ENCODE measurements around the gene WDFY3.

WDFY3 gene

DNA sequence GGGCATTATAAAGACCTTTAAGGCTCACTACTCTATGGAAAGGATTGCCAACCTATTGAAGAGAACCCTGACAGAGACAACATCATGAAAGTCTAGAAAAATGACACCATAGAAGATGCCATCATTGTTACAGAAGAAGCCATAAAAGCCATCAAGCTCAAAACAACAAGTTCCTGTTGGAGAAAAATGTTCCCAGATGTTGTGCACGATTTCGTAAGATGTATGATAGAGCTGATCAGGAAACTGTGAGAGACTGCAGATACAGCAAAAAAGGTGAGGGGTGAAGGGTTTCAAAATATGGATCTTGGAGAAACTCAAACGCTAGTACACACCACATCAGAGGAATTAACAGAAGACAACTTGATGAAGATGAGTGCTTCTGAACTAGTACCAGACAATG is 53.3 kb downstream of the WDFY3 start:
- DNase-seq (ENCODE audit: low read depth in 2 of 2, low spot score in 1 of 2): no peak

DNA sequence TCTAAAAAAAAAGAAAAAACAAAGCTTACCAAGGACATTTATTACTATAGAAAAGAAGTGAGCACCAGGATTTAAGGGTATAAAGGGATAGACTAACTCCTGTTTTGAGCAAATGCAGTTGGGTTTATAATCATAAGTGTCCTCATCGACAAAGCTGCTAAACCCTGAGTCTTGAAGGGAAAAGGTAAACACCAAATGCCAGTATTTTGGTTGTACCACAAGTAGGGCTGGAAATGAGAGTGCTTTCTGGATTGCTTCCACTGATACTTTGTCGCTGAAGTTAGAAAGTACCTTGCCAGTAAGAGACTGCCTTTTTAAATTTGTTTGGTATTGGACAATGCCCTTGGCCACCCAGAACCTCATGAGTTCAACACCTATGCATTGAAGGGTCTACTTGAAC is 53.7 kb downstream of the WDFY3 start:
- no peak for DNase-seq (ENCODE audit: low read depth in 2 of 2, low spot score in 1 of 2)

DNA sequence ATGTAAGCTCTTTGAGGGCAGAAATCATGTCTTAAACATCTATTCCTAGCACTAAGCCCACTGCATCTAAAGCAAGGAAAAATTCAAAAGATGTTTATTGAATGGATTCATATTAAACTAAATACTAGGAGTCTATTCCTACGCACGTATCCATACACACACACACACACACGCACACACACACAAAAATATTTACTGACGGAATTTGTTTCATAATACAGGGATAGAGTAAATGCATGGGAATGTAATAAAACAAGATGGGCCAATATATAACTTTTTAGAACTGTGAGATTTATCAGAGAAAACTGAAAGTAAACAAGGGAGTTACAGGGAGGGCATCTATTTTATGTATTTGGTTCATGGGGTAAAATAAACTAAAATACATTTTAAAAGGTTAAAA is 57.6 kb downstream of the WDFY3 start:
- no peak for DNase-seq (ENCODE audit: low read depth in 2 of 2, low spot score in 1 of 2)

DNA sequence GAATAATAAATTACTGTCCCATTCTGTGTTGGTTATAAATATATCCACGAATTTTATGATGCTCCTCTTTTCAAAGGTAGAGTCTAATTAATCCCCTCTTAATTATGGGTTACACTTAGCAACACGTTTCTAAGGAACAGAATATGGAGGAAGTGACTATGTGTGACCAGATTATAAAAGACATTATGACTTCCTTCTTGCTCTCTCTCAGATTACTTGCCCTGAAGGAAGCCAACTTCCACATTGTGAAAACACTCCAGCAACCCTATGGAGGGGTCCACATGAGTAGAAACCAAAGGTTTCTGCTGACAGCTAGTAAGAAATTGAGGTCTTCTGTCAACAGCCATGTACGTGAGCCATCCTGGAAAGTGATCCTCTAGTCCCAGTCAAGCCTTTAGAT is 59.3 kb downstream of the WDFY3 start:
- DNase-seq (ENCODE audit: low read depth in 2 of 2, low spot score in 1 of 2): no peak

DNA sequence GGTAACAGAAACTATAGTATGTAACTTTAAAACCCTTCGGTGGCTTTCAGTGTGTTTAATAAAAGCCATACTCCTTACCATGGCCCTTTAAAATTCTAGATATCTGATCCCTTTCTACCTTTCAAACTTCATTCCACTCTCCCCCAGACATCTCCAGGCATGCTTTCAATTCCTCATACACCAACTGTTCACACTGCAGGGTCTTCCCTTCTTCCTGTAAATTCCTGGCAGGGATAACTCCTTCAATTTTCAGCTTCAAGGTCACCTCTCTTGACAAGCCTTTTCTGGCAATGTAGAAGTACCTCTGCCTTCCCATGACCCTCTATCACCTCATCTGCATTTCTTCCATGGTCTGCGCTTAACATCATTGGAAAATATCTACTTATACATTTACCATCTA is 60.8 kb downstream of the WDFY3 start:
- no peak for DNase-seq (ENCODE audit: low read depth in 2 of 2, low spot score in 1 of 2)

DNA sequence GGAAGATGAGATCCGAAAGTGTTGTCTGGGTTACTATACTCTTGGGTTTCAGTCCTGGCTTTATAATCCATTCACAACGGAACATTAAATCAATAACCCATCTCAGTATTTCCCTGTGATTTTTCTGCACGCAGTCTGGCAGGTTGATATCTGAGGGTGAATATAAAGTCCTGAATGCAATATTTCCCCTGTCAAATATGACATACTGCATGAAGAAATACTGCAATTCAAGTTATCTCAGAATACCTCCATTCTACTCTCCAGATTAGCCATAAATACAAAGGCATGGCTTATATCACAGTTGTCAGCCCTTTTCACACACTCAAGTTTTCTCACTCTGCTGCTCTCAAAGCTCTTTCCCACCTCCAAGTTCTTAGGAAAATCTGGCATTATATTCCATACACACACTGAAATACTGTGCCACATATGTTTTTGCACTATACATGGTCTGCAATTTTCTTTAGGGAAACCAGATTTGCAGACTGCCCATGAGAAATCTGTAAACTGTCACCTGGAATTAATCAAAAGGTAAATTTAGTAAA is 64.7 kb downstream of the WDFY3 start:
- no peak for DNase-seq (ENCODE audit: low read depth in 2 of 2, low spot score in 1 of 2)

DNA sequence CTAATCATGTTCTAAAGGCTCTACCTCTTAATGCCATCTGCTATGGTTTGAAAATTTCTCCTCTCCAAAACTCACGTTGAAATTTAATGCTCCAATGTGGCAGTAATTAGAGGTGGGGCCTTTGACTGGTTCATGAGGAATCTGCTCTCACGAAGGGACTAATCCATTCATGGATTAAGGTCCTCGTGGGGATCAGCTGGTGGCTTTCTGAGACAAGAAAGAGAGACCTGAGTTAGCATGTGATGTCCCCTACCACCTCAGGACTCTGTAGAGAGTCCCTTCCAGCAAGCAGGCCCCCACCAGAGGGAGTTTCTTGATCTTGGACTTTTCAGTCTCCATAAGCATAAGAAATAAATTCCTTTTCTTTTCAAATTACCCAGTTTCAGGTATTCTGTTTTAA is 65.3 kb downstream of the WDFY3 start:
- no peak for DNase-seq (ENCODE audit: low read depth in 2 of 2, low spot score in 1 of 2)

DNA sequence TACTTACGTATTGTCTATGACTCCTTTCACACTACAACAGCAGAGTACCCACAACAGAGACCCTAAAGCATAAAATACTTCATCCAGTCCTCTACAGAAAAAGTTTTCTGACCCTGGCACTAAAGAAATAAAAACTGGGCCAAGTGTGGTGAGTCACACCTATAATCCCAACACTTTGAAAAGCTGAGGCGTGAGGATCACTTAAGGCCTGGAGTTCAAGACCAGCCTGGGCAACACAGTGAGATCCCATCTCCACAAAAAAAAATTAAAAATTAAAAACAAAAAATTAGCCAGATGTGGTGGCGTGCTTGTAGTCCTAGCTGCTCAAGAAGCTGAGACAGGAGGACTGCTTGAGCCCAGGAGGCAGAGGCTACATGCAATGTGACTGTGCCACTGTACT is 66.9 kb downstream of the WDFY3 start:
- no peak for DNase-seq (ENCODE audit: low read depth in 2 of 2, low spot score in 1 of 2)

DNA sequence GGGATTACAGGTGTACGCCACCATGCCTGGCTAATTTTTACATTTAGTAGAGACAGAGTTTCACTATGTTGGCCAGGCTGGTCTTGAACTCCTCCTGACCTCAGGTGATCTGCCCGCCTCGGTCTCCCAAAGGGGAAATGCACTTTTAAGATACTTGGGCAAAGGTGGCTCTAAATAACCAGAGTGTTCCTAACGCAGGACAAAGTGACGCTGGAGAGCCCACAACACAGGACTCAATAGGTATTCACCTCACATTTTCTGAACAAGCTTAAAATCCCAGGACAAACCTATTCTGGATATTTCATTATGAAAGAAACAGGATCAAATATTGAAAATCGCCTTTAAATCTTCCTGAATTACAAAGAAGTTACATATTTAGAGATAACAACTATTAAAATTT is 69.0 kb downstream of the WDFY3 start:
- DNase-seq (ENCODE audit: low read depth in 2 of 2, low spot score in 1 of 2): no peak

DNA sequence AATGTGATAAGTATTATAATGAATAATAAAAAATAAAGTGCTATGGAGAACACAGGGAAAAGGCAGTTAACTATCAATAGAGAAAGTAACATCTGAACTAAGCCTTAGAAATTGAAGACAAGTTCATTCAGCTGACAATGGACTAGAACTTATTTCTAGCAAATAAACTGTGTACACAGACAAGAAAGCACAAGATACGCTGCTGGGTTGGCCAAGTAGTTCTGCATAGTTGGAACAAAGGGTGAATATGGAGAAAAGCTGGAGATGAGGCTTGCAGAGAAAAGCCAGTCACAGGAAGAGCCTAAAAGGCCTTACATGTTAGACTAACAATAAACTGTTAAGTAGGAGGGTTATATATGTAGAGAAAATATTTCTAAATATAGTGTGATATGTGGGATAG is 71.2 kb downstream of the WDFY3 start:
- no peak for DNase-seq (ENCODE audit: low read depth in 2 of 2, low spot score in 1 of 2)

DNA sequence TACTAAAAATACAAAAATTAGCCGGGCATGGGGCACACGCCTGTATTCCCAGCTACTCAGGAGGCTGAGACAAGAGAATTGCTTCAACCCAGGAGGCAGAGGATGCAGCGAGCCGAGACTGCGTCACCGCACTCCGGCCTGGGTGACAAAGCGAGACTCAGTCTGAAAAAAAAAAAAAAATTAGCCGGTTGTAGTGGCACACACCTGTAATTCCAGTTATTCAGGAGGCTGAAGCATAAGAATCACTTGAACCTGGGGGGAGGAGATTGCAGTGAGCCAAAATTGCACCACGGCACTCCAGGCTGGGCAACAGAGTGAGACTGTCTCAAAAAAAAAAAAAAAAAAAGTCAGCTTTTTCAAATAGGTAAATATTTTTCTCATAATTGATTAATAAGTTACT is 71.9 kb downstream of the WDFY3 start:
- no peak for DNase-seq (ENCODE audit: low read depth in 2 of 2, low spot score in 1 of 2)

DNA sequence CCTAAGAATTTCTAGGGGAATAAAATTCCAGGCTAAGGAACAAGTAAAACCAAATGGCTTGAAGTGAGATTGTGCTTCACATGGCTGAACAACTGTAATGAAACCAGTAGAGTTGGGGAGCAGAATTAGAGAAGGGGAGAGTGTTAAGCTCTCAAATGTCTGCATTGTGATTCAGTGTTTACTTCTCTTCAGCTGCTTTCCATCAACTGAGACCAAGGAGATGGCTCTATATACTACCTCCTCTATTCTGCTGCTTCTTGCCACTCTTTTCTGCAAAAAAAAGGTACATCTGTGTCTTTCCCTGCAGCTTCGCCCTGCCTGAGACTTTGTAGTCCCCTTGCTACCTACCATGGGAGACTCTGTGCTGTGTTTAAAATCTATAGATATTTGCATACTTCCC is 73.5 kb downstream of the WDFY3 start:
- DNase-seq (ENCODE audit: low read depth in 2 of 2, low spot score in 1 of 2): no peak

DNA sequence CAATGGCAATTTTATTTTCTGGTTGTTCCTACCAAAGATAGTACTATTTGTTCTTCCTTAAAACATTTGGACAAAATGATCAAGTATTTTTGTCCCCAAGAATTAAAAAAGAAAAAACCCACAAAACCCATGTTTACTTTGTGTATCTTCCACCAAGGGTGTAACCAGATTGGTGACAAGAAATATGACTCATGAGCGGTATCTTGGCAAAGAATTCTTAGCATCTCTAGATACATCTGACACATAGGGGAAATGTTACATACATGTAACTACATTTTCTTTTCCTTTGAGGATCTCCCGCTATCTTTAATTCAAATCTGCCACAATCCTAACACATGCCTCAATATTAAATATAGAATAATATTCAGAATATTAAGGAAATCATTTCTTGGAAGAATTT is 78.7 kb downstream of the WDFY3 start:
- DNase-seq (ENCODE audit: low read depth in 2 of 2, low spot score in 1 of 2): no peak

DNA sequence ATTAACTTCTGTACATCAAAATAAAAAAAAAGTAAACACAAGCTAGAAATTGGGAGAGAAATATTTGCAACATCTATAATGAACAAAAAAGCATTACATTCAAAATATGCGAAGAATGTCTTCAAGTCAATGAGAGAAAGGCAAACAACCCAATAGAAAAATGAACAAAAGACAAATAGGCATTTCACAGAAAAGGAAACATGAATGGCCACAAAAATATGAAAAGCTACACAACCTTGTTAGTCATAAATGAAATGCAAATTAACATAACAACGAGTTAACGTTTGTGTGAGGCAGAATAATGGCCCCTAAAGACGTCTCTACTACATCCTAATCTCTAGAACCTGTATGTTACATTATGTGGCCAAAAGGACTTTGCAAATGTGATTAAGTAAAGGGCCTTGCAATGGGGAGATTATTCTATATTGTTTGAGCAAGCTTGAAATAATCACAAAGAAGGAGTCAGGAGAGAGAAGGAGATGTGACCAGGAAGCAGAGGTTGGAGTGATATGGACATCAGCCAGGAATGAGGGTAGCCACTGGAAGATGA is 86.8 kb downstream of the WDFY3 start:
- DNase-seq (ENCODE audit: low read depth in 2 of 2, low spot score in 1 of 2): no peak

DNA sequence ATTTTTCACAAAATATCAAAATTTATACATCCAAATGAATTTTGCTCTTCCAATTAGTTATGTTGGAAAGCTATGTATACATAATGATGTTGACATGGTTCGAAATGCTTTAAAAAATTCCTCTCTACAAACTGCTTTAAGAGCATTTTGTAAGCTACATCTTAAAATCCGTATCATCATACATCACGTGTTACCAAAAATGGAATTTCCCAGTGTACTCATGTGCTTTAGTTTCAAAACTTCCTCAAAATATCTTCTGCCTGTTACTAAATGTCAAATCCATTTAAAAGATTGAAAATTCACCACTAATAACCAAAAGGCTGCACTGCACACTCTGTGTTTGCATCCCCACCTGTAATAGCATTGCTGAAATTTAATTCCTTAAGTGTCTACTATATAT is 87.9 kb downstream of the WDFY3 start:
- no peak for DNase-seq (ENCODE audit: low read depth in 2 of 2, low spot score in 1 of 2)

DNA sequence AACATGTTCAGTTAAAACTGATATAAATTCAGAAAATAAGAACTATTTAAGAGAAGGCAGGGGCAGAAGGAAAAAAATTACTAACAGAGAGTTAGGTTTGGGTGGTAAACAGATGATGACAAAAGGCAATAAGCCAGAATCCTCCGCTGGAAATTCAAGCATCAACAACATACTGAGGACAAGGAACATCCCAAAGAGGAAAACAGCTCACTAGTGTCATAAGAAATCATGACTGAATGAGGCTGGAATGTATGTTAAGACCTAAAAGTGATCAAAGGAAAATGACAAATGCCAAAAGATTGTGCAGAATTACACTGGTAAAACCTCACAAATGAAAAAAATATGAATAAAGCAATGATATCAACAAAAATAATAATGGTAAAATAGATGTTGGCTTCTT is 88.4 kb downstream of the WDFY3 start:
- no peak for DNase-seq (ENCODE audit: low read depth in 2 of 2, low spot score in 1 of 2)

DNA sequence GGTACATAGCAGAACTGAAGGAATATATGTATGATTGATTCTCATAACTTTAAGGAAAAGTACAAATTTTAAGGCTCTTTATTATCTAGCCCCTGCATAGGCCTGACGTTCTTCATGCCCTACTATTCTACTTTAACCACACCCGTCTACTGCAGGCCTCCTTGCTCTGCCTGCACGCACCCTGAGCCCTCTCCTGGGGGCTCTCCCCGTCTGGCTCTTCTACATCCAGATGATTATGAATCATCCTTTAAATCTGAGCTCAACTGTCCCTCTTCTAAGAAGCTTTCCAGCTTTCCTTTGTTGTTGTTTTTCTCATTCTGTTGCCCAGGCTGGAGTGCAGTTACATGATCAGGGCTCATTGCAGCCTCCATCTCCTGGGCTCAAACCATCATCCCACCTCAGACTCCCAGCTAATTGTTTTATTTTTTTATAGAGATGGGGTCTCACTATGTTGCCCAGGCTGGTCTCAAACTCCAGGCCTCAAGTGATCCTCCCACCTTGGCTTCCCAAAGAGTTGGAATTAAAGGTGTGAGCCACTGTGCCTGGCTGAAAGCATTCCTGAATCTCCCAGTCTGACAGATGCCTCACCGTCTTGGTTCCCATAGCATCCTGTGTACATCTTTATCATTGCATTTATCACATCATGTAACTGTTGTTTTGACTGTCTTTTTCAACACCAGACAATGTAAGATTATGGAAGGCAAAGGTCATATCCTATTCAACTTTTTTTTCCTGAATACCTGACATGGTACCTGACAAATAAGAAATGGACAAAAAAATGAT is 89.2 kb downstream of the WDFY3 start:
- DNase-seq (ENCODE audit: low read depth in 2 of 2, low spot score in 1 of 2): no peak

DNA sequence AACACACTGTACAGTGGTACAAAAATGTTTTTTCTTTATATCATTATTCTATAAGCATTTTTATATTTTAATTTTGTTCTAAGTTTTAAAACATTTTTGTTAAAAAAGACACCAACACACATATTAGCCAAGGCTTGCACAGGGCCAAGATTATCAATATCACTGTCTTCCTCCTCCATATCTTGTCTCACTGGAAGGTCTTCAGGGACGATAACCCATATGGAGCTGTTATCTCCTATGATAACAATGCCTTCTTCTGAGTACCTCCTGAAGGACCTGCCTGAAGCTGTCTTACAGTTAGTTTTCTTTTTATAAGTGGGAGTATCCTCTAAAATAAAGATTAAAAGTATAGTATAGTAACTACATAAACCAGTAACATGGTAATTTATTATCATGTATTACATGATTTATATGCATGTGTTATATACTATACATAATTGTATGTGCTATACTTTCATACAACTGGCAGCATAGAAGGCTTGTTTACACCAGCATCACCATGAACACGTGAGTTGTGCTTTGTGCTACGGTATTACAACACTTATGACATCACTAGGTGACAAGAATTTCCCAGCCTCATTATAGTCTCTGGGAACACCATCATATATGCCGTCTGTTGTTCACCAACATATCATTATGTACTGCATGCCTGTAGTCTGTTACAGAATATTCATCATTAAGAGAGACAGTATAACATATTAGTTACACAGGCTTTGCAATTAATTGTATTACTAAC is 90.7 kb downstream of the WDFY3 start:
- DNase-seq (ENCODE audit: low read depth in 2 of 2, low spot score in 1 of 2): no peak

DNA sequence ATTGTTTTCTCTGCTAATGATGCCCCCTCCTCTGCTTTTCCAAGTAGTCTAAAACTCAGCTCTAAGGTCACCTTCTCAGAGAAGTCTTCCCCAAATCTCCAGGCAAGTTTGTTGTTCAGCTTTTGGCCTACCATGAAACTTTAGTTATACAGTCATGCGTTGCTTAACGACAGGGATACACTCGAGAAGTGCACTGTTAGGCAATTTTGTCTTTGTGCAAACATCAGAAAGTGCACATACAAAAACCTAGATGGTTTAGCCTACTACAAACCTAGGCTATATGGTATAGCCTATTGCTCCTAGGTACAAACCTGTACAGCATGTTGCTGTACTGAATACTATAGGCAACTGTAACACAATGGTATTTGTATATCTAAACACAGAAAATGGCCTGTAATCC is 91.9 kb downstream of the WDFY3 start:
- no peak for DNase-seq (ENCODE audit: low read depth in 2 of 2, low spot score in 1 of 2)

DNA sequence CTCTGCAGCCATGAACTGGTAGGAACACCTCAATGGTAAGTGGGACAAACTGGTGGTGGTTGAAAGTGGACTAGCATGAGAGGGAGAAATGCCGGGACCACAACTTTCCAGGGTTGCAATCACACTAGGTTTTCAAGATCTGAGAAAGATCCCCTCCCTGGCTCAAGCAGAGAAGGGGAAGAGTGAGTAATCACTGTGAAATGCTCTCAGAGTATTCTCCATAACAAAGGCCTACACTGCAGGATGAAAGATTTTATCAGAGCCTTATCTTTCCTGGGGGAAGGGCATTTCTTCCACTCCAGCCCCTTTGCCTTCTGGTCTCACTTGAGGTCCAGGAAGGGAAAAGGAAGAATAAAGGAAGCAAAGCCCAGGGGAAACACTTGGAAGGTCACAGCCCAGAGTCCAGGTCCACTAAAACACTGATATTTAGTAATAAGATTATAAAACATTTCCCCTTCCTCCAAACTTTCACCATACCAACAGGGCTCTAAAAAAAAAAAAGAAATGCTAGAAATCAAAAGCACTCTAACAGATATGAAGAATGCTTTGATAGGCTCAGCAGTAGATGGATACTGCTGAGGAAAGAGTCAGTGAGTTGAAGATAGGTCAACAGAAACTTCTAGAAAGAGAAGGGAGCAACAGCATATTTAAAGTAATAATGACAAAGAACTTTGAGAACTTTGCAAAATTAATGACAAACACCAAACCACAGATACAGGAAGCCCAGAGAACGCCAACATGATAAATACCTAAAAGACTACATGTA is 95.9 kb downstream of the WDFY3 start:
- DNase-seq (ENCODE audit: low read depth in 2 of 2, low spot score in 1 of 2): no peak

DNA sequence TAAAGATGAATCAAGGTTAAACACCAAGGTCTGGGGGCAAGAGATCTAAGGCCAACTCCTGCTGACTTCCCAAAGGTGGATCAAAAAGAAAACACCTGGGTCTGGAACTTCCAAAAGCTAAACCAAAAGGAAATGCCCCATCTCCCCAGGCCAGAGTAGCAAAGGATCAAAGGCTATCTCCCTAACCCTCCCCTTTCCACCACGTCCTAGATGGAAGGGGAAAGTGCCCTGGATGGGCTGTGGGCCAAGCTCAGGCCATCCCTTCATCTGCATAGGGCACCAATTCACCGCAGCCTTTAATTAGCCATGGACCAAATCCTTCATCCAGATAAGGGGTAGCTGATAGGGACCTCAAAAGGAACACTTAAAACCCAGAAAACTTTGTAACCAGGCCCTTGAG is 100.2 kb downstream of the WDFY3 start:
- DNase-seq (ENCODE audit: low read depth in 2 of 2, low spot score in 1 of 2): no peak

DNA sequence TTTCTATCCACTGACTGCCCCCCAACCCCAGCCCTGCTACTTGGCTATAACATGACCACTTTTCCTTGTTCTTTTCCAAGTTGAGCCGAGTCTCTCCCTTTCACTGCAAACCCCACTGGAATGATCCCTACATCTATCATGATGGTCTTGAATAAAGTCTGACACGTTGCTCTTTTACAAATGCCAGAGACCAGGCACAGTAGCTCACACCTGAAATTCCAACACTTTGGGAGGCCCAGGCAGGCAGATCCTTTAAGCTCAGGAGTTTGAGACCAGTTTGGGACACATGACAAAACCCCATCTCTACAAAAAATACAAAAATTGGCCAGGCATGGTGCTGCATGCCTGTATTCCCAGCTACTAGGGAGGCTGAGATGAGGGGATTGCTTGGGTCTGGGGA is 100.9 kb downstream of the WDFY3 start:
- DNase-seq (ENCODE audit: low read depth in 2 of 2, low spot score in 1 of 2): no peak

Measured in stimulated activated CD8-positive, alpha-beta memory T cell treated with anti-CD3 and anti-CD28 coated beads, Interleukin-4, amount 100 ng/mL, for 1 hour (primary cell).